Type B pancreatic cell (in vitro differentiated cells): ENCODE measurements around the gene HMCN1. TPM values are rescaled to one million over a fixed set of nuclear protein-coding genes. Genes with fewer than 3 reads are reported as not detected.

Experiments
- DNase-seq: peaks from one replicate; pipeline ENCODE4 v3.0.0; 2021; ENCODE audit warnings: mixed read lengths; ENCODE audit not compliant: unreplicated experiment; ENCODE audit errors: extremely low spot score
- H3K27ac Mint-ChIP-seq: 2 replicates; pipeline ENCODE4 v1.8.0; 2021; ENCODE audit warnings: mild to moderate bottlenecking, mixed read lengths
- H3K27me3 Mint-ChIP-seq: 2 replicates; pipeline ENCODE4 v1.8.0; 2021; ENCODE audit warnings: mixed read lengths
- H3K36me3 Mint-ChIP-seq: 2 replicates; pipeline ENCODE4 v1.8.0; 2021; ENCODE audit warnings: mixed read lengths
- H3K4me1 Mint-ChIP-seq: one replicate; pipeline ENCODE4 v1.8.0; 2021; ENCODE audit warnings: mixed read lengths; ENCODE audit not compliant: unreplicated experiment
- H3K4me3 Mint-ChIP-seq: 2 replicates; pipeline ENCODE4 v1.8.0; 2021; ENCODE audit warnings: mild to moderate bottlenecking, mixed read lengths
- H3K9me3 Mint-ChIP-seq: 2 replicates; pipeline ENCODE4 v1.8.0; 2021; ENCODE audit warnings: mixed read lengths
- CTCF ChIP-seq: fragments of 200-600 bp; sonication (generic); conservative IDR thresholded peaks from 2 replicates; pipeline ENCODE4 v1.5.0; 2021; ENCODE audit warnings: antibody characterized with exemption, mild to moderate bottlenecking
- total RNA-seq: library from RNA; stranded (reverse); gene quantifications from 2 replicates; pipeline ENCODE4 v1.2.1, GENCODE V29; 2021; ENCODE audit warnings: low replicate concordance

Gene HMCN1
- total RNA-seq, 1 donor from 2014 or later: 13.2 TPM

GRCh38 chr1:185741551-185741950 is 7.4 kb downstream of the HMCN1 start:
- no peak for DNase-seq

GRCh38 chr1:185742403-185742802 is 8.2 kb downstream of the HMCN1 start:
- no peak for DNase-seq
- Mint-ChIP-seq H3K4me1 (no peaks in the 10 kb centered on the region), H3K36me3 (no peaks in the 10 kb centered on the region), H3K9me3 (peaks cover 12% of the 10 kb centered on the region), H3K4me3 (no peak overlapping the region), H3K27ac (no peak overlapping the region), H3K27me3 (peaks cover 6% of the 10 kb centered on the region)
- no peak for TF ChIP-seq CTCF

More at GRCh38 chr1:185741551-185741950, 7.4 kb downstream of the HMCN1 start:
- peaks cover 12% of the 10 kb centered on the region for H3K9me3 Mint-ChIP-seq
- no peak overlapping the region for H3K27ac Mint-ChIP-seq
- H3K36me3 Mint-ChIP-seq: no peaks in the 10 kb centered on the region
- TF ChIP-seq CTCF: no peak
- H3K4me3 Mint-ChIP-seq: no peak overlapping the region
- peaks cover 6% of the 10 kb centered on the region for H3K27me3 Mint-ChIP-seq
- no peaks in the 10 kb centered on the region for H3K4me1 Mint-ChIP-seq

- no peak for DNase-seq
- Mint-ChIP-seq H3K27ac (no peak overlapping the region), H3K9me3 (peaks cover 8% of the 10 kb centered on the region), H3K36me3 (no peaks in the 10 kb centered on the region), H3K4me1 (no peaks in the 10 kb centered on the region), H3K4me3 (no peak overlapping the region), H3K27me3 (peaks cover 6% of the 10 kb centered on the region)
- no peak for TF ChIP-seq CTCF
These were observed 11.0 kb downstream of the HMCN1 start for GRCh38 chr1:185745165-185745564.

- TF ChIP-seq CTCF: no peak
- no peaks in the 10 kb centered on the region for H3K4me1 Mint-ChIP-seq
- no peak for DNase-seq
- H3K36me3 Mint-ChIP-seq: no peaks in the 10 kb centered on the region
- no peaks in the 10 kb centered on the region for H3K27me3 Mint-ChIP-seq
- H3K9me3 Mint-ChIP-seq: no peaks in the 10 kb centered on the region
- no peak overlapping the region for H3K4me3 Mint-ChIP-seq
- no peak overlapping the region for H3K27ac Mint-ChIP-seq
These were observed 24.9 kb downstream of the HMCN1 start for GRCh38 chr1:185759061-185759460.

- no peak for DNase-seq
- H3K27me3 Mint-ChIP-seq: no peaks in the 10 kb centered on the region
- no peak overlapping the region for H3K4me3 Mint-ChIP-seq
- no peak overlapping the region for H3K27ac Mint-ChIP-seq
- H3K9me3 Mint-ChIP-seq: no peaks in the 10 kb centered on the region
- TF ChIP-seq CTCF: no peak
- H3K36me3 Mint-ChIP-seq: no peaks in the 10 kb centered on the region
- no peaks in the 10 kb centered on the region for H3K4me1 Mint-ChIP-seq
These were observed 27.6 kb downstream of the HMCN1 start for GRCh38 chr1:185761841-185762240.
